HepG2 (cell line): ENCODE data around the gene AIP.

Source experiments
- HNF4A ChIP-seq: sonication (generic); formaldehyde crosslinking; IDR thresholded peaks from 2 replicates; pipeline ENCODE4 v1.4.0; 2020; ENCODE audit warnings: missing genetic modification reagents
- RFX5 ChIP-seq: IDR thresholded peaks from 2 replicates; pipeline ENCODE4 v1.6.1; 2011; ENCODE audit warnings: low read depth, low read length, improper control_type of control experiment
- ZNF235 ChIP-seq: sonication (generic); formaldehyde crosslinking; IDR thresholded peaks from 2 replicates; pipeline ENCODE4 v1.8.1; 2023; ENCODE audit warnings: mild to moderate bottlenecking, missing genetic modification reagents, borderline replicate concordance
- TF ChIP-seq, protein P1 (sequence below): sonication (generic); formaldehyde crosslinking; IDR thresholded peaks from 2 replicates; pipeline ENCODE4 v1.5.0; 2020; ENCODE audit warnings: mild to moderate bottlenecking, missing genetic modification reagents, moderate library complexity
- TF ChIP-seq, protein P2 (sequence below): sonication (generic); formaldehyde crosslinking; IDR thresholded peaks from 2 replicates; pipeline ENCODE4 v1.4.0; 2020; ENCODE audit warnings: mild to moderate bottlenecking, missing genetic modification reagents

DNA sequence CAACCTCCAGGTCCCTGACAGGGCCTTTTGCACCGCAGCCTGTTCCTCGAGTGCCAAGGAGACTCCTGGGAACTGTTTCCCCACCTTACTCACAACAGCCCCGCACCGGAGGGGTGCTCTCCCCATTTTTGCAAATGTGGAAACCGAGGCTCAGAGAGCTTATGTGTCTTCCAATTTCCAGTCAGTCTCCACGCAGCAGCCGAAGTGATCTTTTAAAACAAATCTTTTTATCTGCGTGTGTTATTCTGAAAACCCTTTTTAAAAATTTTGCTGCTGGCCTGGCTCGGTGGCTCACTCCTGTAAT, 13.4 kb upstream of the AIP start:
- TF ChIP-seq ZNF235 (CRISPR knock-in tag) (no peak), RFX5 (no peak), HNF4A (CRISPR knock-in tag) (no peak)
- TF ChIP-seq, protein P1, sequence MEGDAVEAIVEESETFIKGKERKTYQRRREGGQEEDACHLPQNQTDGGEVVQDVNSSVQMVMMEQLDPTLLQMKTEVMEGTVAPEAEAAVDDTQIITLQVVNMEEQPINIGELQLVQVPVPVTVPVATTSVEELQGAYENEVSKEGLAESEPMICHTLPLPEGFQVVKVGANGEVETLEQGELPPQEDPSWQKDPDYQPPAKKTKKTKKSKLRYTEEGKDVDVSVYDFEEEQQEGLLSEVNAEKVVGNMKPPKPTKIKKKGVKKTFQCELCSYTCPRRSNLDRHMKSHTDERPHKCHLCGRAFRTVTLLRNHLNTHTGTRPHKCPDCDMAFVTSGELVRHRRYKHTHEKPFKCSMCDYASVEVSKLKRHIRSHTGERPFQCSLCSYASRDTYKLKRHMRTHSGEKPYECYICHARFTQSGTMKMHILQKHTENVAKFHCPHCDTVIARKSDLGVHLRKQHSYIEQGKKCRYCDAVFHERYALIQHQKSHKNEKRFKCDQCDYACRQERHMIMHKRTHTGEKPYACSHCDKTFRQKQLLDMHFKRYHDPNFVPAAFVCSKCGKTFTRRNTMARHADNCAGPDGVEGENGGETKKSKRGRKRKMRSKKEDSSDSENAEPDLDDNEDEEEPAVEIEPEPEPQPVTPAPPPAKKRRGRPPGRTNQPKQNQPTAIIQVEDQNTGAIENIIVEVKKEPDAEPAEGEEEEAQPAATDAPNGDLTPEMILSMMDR: no peak
- TF ChIP-seq, protein P2, sequence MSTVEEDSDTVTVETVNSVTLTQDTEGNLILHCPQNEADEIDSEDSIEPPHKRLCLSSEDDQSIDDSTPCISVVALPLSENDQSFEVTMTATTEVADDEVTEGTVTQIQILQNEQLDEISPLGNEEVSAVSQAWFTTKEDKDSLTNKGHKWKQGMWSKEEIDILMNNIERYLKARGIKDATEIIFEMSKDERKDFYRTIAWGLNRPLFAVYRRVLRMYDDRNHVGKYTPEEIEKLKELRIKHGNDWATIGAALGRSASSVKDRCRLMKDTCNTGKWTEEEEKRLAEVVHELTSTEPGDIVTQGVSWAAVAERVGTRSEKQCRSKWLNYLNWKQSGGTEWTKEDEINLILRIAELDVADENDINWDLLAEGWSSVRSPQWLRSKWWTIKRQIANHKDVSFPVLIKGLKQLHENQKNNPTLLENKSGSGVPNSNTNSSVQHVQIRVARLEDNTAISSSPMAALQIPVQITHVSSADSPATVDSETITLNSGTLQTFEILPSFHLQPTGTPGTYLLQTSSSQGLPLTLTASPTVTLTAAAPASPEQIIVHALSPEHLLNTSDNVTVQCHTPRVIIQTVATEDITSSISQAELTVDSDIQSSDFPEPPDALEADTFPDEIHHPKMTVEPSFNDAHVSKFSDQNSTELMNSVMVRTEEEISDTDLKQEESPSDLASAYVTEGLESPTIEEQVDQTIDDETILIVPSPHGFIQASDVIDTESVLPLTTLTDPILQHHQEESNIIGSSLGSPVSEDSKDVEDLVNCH: no peak
